Gastrocnemius medialis (tissue), 4 donors: Measurements from ENCODE around the gene VWDE. TPM values are rescaled to one million over a fixed set of nuclear protein-coding genes. Genes with fewer than 3 reads are reported as not detected.
"Not testable (repeated sequence)": the region's sequence is repeated elsewhere in the genome, so short reads cannot be mapped to it uniquely, and the experiment has no call there.

Experiments
- ATAC-seq, 2 donors: fragments of 150-250 bp; one replicate each; pipeline ENCODE4 v1.9.1; 2016
- DNase-seq, 2 donors: peaks; one replicate each; pipeline ENCODE4 v3.0.0-alpha.2; 2019
- H3K27ac ChIP-seq, 4 donors: fragments of 200-600 bp; sonication (generic); 1 replicate in 1 of 4; 2 replicates in 3 of 4; pipeline ENCODE4 v1.5.1; 2016 to 2018; ENCODE audit warnings: mild to moderate bottlenecking in 2 of 4, moderate library complexity in 1 of 4
- H3K27me3 ChIP-seq, 3 donors: fragments of 200-600 bp; sonication (generic) in 2 of 3; 1 replicate in 1 of 3; 2 replicates in 2 of 3; pipeline versions ENCODE4 v1.5.1 to v1.6.0; 2016 to 2019; ENCODE audit warnings: mild to moderate bottlenecking in 1 of 3, moderate library complexity in 1 of 3
- H3K36me3 ChIP-seq, 2 donors: fragments of 200-600 bp; sonication (generic) in 1 of 2; one replicate each; pipeline ENCODE4 v1.5.1; 2017 to 2018
- H3K4me1 ChIP-seq, 2 donors: fragments of 200-600 bp; sonication (generic) in 1 of 2; one replicate each; pipeline ENCODE4 v1.5.1; 2016 to 2017; ENCODE audit warnings: mild to moderate bottlenecking in 2 of 2
- H3K4me3 ChIP-seq, 4 donors: fragments of 200-600 bp; sonication (generic) in 3 of 4; 1 replicate in 1 of 4; 2 replicates in 3 of 4; pipeline ENCODE4 v1.5.1; 2016 to 2019; ENCODE audit warnings: mild to moderate bottlenecking in 2 of 4
- H3K9me3 ChIP-seq, 3 donors: fragments of 200-600 bp; sonication (generic) in 2 of 3; 1 replicate in 1 of 3; 2 replicates in 2 of 3; pipeline ENCODE4 v1.5.1; 2016 to 2019
- CTCF ChIP-seq, 5 experiments: fragments of 450-650 bp in 3 of 5; fragments of 200-600 bp in 2 of 5; sonication (generic) in 2 of 5; IDR thresholded peaks in 4 of 5; conservative IDR thresholded peaks in 1 of 5; 1 replicate in 4 of 5; 2 replicates in 1 of 5; pipeline ENCODE4 v1.5.1; 2016 to 2019; ENCODE audit warnings: antibody characterized with exemption in 5 of 5, mild to moderate bottlenecking in 3 of 5, moderate library complexity in 3 of 5
- POLR2A ChIP-seq, 2 donors: fragments of 450-650 bp; IDR thresholded peaks; one replicate each; pipeline ENCODE4 v1.6.1; 2017; ENCODE audit warnings: antibody characterized with exemption in 2 of 2, mild to moderate bottlenecking in 2 of 2, moderate library complexity in 2 of 2
- in situ Hi-C, 4 donors: fragments of 200-750 bp; cut with MboI; loops; one replicate each; pipeline versions ENCODE4 v1.15.0 to v1.8.0; 2017; ENCODE audit warnings: low sequenced_read_pairs in 4 of 4
- intact Hi-C: fragments of 100-400 bp; cut with DNase I; formaldehyde crosslinking; loops from one replicate; pipeline ENCODE4 v1.15.1; 2023; ENCODE audit warnings: low total_unique reads
- total RNA-seq, 4 donors: library from RNA; depleted of rRNA; stranded (reverse); fragments of >200 nt; gene quantifications; one replicate each; pipeline versions ENCODE4 v1.1.0 to v1.2.3, GENCODE V29; 2016

Gene VWDE
- total RNA-seq = not detected

DNA sequence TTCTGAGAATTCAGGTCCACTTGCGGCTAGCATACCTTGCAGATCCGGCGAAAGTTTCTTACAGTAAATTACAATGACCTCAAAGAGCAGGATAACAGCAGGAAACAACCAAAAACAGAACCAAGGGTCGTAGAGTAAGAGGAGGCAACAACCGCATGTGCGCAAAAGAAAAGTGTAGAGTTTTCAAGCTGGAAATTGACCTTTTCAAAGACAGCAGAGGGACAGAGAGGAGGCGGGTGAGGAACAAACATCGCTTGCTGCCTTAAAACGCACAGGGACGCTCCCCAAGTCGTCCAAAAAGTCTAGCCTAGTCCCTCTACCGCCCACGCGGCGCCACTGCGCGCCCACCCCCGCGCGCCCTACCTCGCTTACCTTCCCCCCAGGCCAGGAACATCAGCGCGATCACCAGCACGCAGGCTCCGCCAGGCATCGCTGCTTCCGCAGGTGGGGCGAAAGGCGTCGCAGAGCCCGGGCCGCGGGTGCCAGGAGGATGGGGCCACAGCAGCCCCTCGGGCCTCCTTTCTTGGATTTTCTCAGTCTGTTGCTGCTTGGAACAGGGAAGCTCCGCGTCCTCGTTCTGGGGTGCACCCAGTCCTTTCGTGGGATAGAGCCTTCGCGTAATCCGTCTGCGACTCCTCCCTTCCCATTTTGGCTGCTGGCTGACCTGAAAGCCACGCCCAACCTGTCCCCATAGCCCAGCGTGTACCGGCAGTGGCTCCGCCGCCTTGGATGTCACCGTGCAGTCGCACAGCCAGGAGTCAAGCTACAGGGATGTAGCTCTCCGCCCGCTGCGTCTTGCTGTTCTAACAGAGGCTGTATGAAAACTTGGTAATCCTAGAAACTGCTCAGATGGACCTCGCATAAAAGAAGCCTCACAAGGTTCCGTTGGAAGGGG lies at the start of gene VWDE:
TSS of gene VWDE (minus strand) at position 579 of the 895 bp plus-strand sequence. CDS start at position 430, 149 bp downstream.
- Histone ChIP-seq H3K4me3 (peak within 1 kb of the TSS in 3 of 4 donors; percentile 18 to 25 (median 18)), H3K9me3 (no peaks in the 10 kb centered on the region), H3K36me3 (no peaks in the 10 kb centered on the region), H3K27ac (no peak within 1 kb of the TSS), H3K4me1 (no peaks in the 10 kb centered on the region), H3K27me3 (peaks cover 0 to 10% (median 5%) of the 10 kb centered on the region in 3 donors)
- DNase-seq (no peak), ATAC-seq (no peak)
- TF ChIP-seq POLR2A (IDR thresholded peaks at IDR 0.05) (no peak), CTCF (IDR thresholded peaks at IDR 0.05 in 4 of 5, conservative IDR thresholded peaks at IDR 0.05 in 1 of 5) (no peak)
- intact Hi-C loops (no loop called here), in situ Hi-C loops (no loop called here)

GRCh38 chr7:12453136-12453535 lies 49.5 kb upstream of the VWDE start:
- H3K27me3 ChIP-seq, H3K4me3 ChIP-seq, H3K36me3 ChIP-seq, intact Hi-C loops, ATAC-seq, in situ Hi-C loops, H3K4me1 ChIP-seq, H3K27ac ChIP-seq, H3K9me3 ChIP-seq, DNase-seq: not testable (repeated sequence)

GRCh38 chr7:12450615-12451014 lies 47.0 kb upstream of the VWDE start:
- Histone ChIP-seq H3K27ac (no peak overlapping the region), H3K4me1 (no peaks in the 10 kb centered on the region), H3K27me3 (no peaks in the 10 kb centered on the region), H3K36me3 (no peaks in the 10 kb centered on the region), H3K9me3 (no peaks in the 10 kb centered on the region), H3K4me3 (no peak overlapping the region)
- DNase-seq (no peak), ATAC-seq (no peak)
- in situ Hi-C loops = no loop called here
- TF ChIP-seq CTCF (IDR thresholded peaks at IDR 0.05 in 4 of 5, conservative IDR thresholded peaks at IDR 0.05 in 1 of 5) (no peak), POLR2A (IDR thresholded peaks at IDR 0.05) (no peak)
- intact Hi-C loops = no loop called here

DNA sequence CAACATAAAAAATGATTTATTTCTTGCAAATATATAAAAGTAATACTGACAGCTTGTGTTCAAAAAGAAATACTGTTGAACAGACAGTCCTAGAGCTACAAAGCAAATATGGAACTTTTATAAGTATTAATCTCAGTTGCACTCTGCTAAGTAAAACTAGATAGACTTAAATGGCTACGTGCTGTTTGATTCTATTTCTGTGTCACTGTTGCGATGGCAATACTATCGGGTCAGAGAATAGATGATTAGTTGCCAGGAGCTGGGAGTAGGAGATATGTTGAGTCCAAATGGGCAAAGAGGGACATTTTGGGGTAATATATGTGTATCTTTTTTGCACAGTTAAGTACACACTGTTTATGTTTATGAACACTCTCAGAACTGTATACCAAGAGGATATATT lies 41.1 kb upstream of the VWDE start:
- in situ Hi-C loops (no loop called here), intact Hi-C loops (no loop called here)
- Histone ChIP-seq H3K4me1 (no peaks in the 10 kb centered on the region), H3K4me3 (no peak overlapping the region), H3K27me3 (no peaks in the 10 kb centered on the region), H3K27ac (no peak overlapping the region), H3K36me3 (no peaks in the 10 kb centered on the region), H3K9me3 (no peaks in the 10 kb centered on the region)
- DNase-seq (no peak), ATAC-seq (no peak)
- no peak for TF ChIP-seq CTCF (IDR thresholded peaks at IDR 0.05 in 4 of 5, conservative IDR thresholded peaks at IDR 0.05 in 1 of 5)
- TF ChIP-seq POLR2A (IDR thresholded peaks at IDR 0.05) = no peak

DNA sequence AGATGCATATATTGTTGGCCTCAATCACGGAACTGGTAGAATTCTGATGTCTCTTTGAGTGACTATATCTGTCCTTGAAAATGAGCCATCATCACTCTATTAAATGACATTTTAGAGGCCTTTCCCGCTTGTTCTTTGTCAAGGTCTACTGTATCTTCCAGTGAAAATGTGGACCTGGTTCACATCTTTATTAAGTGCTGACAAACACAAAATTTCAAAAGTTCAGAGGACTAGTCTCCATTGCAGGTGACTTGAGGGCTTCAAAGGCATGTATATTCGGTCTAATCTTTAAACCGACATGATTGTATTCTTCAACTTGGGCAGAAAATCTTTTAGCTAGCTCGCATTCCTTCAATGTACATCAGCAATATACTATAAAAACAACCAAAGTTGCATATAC lies 36.6 kb upstream of the VWDE start:
- no peak for DNase-seq
- no peaks in the 10 kb centered on the region for H3K27me3 ChIP-seq
- no peak for TF ChIP-seq CTCF (IDR thresholded peaks at IDR 0.05 in 4 of 5, conservative IDR thresholded peaks at IDR 0.05 in 1 of 5)
- no peak for ATAC-seq
- no peaks in the 10 kb centered on the region for H3K9me3 ChIP-seq
- no peaks in the 10 kb centered on the region for H3K4me1 ChIP-seq
- in situ Hi-C loops (no loop called here), intact Hi-C loops (no loop called here)
- H3K27ac ChIP-seq = no peak overlapping the region
- no peaks in the 10 kb centered on the region for H3K36me3 ChIP-seq
- no peak overlapping the region for H3K4me3 ChIP-seq
